ENCODE data around the gene ADCY9.

- TF ChIP-seq POLR2AphosphoS5 (IDR thresholded peaks at IDR 0.05) (no peak), CTCF (IDR thresholded peaks at IDR 0.05) (no peak), POLR2A (IDR thresholded peaks at IDR 0.05) (no peak), EP300 (IDR thresholded peaks at IDR 0.05) (no peak)
Observed at GRCh38 chr16:4026854-4027253, 89.4 kb downstream of the ADCY9 start.
